GM13976 (cell line): ENCODE data around the gene EFCAB10.

Experiments
- DNase-seq: peaks from one replicate; pipeline ENCODE4 v3.0.0; 2012; ENCODE audit warnings: low spot score
- CTCF ChIP-seq: IDR thresholded peaks from 2 replicates; pipeline ENCODE4 v1.5.1; 2012; ENCODE audit warnings: borderline replicate concordance, mild to moderate bottlenecking; ENCODE audit not compliant: insufficient read depth; ENCODE audit errors: extremely low read depth, missing control alignments, control extremely low read depth
- in situ Hi-C: fragments of 300-500 bp; cut with MboI; formaldehyde crosslinking; loops from one replicate; pipeline ENCODE4 v1.12.0; 2022; ENCODE audit warnings: low sequenced_read_pairs, mixed read lengths, inconsistent platforms; ENCODE audit not compliant: unreplicated experiment

Gene EFCAB10

GRCh38 chr7:105587909-105588635 is 6.8 kb upstream of the EFCAB10 start:
- no peak for DNase-seq
- TF ChIP-seq CTCF, result no peak
- in situ Hi-C loops, result no loop called here

DNA sequence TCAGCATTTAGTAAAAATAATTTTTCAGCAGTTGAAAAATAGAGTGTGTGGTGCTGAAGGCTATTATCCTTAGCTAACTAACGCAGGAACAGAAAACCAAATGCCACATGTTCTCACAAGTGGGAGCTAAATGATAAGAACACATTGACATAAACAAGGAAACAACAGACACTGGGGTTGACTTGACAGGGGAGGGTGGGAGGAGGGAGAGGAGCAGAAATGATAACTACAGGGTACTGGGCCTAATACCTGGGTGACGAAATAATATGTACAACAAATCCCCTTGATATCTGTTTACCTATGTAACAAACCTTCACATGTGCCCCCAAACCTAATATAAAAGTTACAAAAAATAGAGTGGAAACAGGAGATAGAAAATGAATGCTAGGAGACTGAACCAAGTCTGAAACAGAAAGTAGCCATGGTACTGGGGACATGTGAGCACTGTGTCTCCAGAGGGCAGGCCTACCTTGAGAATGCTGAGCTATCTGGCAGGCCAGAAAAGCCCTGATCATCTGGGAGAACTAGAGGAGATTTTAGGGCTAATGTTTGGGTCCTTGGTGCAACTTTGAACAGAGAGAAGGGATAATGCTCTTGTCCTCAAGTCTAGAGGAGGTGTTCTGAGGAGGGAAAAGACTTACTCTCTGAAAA is 4.7 kb upstream of the EFCAB10 start:
- DNase-seq, result peak; percentile 36
- in situ Hi-C loops, result no loop called here
- TF ChIP-seq CTCF, result no peak

- no peak for DNase-seq
- no peak for TF ChIP-seq CTCF
- in situ Hi-C loops, result no loop called here
Observed at GRCh38 chr7:105584165-105584564, 2.9 kb upstream of the EFCAB10 start.

- DNase-seq, result no peak
- in situ Hi-C loops, result no loop called here
- no peak for TF ChIP-seq CTCF
Observed at GRCh38 chr7:105583061-105583460, 1.8 kb upstream of the EFCAB10 start.

- no peak for TF ChIP-seq CTCF
- no peak for DNase-seq
- in situ Hi-C loops, result no loop called here
Observed at GRCh38 chr7:105580022-105580740, 1.1 kb downstream of the EFCAB10 start.

GRCh38 chr7:105578496-105578895 is 2.8 kb downstream of the EFCAB10 start:
- TF ChIP-seq CTCF, result no peak
- in situ Hi-C loops, result no loop called here
- no peak for DNase-seq
